ENCODE results near the gene ADAMTS14.

Gene ADAMTS14

DNA sequence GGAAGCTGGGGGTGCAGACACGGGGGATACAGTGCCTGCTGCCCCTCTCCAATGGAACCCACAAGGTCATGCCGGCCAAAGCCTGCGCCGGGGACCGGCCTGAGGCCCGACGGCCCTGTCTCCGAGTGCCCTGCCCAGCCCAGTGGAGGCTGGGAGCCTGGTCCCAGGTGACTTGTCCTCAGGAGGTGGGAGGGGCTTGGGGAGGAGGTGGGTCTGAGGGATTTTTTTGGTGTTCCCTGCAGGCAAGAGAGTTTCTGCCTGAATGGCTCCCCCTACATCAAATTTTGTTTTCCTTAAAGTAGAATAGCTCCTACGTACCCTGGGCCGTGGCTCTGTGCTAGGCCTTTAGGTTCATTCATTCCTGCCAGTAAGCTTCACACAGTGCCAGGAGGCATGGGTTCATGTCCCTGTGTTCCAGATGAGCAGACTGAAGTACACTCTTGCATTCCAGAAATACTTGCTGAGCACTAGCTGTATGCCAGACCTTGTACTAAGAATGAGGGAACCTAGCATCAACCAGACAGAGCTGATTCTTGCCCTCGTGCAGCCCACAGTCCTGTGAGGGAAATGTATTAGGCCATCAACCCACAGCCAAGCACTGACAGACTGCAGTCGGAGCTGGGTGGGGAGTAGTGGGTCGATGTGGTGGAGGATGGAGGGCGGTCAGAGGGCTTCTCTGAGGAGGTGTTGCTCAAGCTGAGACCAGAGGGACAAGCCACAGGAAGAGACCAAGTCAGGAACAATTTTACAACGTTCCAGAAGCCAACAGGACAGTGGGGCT is 81.7 kb downstream of the ADAMTS14 start:
- no peak for TF ChIP-seq CTCF (IDR thresholded peaks at IDR 0.05; ENCODE audit: extremely low read depth, missing control alignments)

DNA sequence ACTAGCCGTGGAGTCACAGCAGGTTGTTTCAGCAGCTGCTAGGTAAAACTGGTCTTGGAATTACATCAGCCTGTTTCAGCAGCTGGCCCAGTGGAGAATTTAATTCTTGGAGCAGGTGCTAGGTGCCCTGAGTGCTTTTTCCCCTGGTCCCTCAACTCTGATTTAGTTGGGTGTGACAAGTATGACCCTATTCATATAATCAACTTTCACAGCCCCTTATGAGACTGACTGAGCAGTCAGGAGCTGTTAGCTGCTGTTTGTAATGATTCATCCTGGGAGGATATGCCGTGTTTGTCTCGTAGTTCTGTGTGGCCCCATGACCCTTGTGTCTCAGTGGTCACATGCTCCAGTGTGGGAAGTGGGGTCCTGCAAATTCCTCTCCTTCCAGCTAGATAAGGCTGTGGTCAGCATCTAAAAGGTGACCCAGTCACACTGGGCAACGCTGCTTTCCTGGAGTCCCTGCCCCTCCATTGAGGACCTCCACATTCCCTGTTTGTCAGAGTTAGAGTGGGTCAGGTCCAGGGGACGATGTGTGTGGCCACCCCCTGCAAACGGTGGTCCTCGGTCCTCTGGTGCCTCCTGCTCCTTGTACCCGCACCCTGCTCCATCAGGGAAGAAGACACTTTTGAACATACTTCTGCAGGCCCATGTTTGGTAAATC is 84.5 kb downstream of the ADAMTS14 start:
- TF ChIP-seq CTCF (IDR thresholded peaks at IDR 0.05; ENCODE audit: extremely low read depth, missing control alignments), result no peak
- DNase-seq (ENCODE audit: low spot score), result no peak

More for the DNA sequence above, 81.7 kb downstream of the ADAMTS14 start:
- no peak for DNase-seq (ENCODE audit: low spot score)

- no peak for TF ChIP-seq CTCF (IDR thresholded peaks at IDR 0.05; ENCODE audit: extremely low read depth, missing control alignments)
- DNase-seq (ENCODE audit: low spot score), result no peak
Measured at GRCh38 chr10:70757856-70758255, 85.5 kb downstream of the ADAMTS14 start.

- DNase-seq (ENCODE audit: low spot score), result peak; percentile 74
- TF ChIP-seq CTCF (IDR thresholded peaks at IDR 0.05; ENCODE audit: extremely low read depth, missing control alignments), result peak; percentile 47
Measured at GRCh38 chr10:70758757-70759514, 86.6 kb downstream of the ADAMTS14 start.

DNA sequence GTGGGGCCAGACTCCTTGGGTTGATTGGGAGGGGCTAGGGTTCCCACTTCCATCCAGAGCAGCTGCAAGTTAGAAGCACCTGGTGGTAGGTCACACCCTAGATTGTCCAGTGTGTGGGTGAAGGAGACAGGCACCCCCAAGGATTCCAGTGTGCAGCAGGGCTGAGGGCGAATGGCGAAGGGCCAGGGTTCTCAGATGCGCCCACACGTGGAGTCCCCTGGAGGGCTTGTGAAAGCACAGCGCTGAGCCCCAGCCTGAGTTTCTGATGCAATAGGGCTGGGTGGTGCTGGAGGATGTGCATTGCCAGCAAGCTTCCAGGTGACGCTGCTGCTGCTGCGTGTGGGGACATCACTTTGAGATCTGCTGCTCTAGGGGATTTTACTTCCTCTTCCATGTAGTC is 87.5 kb downstream of the ADAMTS14 start:
- TF ChIP-seq CTCF (IDR thresholded peaks at IDR 0.05; ENCODE audit: extremely low read depth, missing control alignments), result no peak

DNA sequence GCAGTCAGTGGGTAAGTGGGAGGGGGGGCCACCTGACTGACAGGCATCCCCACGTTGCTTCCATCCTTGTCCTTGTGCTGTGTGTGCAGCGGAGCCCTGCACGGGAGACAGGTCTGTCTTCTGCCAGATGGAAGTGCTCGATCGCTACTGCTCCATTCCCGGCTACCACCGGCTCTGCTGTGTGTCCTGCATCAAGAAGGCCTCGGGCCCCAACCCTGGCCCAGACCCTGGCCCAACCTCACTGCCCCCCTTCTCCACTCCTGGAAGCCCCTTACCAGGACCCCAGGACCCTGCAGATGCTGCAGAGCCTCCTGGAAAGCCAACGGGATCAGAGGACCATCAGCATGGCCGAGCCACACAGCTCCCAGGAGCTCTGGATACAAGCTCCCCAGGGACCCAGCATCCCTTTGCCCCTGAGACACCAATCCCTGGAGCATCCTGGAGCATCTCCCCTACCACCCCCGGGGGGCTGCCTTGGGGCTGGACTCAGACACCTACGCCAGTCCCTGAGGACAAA is 88.0 kb downstream of the ADAMTS14 start:
- TF ChIP-seq CTCF (IDR thresholded peaks at IDR 0.05; ENCODE audit: extremely low read depth, missing control alignments), result no peak
- DNase-seq (ENCODE audit: low spot score), result no peak

More for the DNA sequence above, 87.5 kb downstream of the ADAMTS14 start:
- no peak for DNase-seq (ENCODE audit: low spot score)
